ENCODE results near the gene TGFB1.
"Not testable (repeated sequence)": the region's sequence is repeated elsewhere in the genome, so short reads cannot be mapped to it uniquely, and the experiment has no call there.

Gene TGFB1

GRCh38 chr19:41397086-41398049 is 43.6 kb upstream of the TGFB1 start, which contains the start of the genes BCKDHA and EXOSC5:
TSS of gene BCKDHA (plus strand) at chr19:41397818. CDS start at chr19:41397828, 10 bp downstream.
TSS of gene EXOSC5 (minus strand) at chr19:41397359. CDS start at chr19:41397328, 31 bp downstream.
- no peak for TF ChIP-seq CTCF (conservative IDR thresholded peaks at IDR 0.05)
- peak within 1 kb of the TSS; percentile 97 for H3K27ac ChIP-seq

GRCh38 chr19:41395355-41395754 is 41.6 kb upstream of the TGFB1 start:
- H3K27ac ChIP-seq = no peak overlapping the region

GRCh38 chr19:41392775-41393174 is 39.1 kb upstream of the TGFB1 start:
- no peak overlapping the region for H3K27ac ChIP-seq
- TF ChIP-seq CTCF (conservative IDR thresholded peaks at IDR 0.05) = no peak

More at GRCh38 chr19:41395355-41395754, 41.6 kb upstream of the TGFB1 start:
- TF ChIP-seq CTCF (conservative IDR thresholded peaks at IDR 0.05) = no peak

GRCh38 chr19:41391618-41392017 is 37.9 kb upstream of the TGFB1 start:
- no peak for TF ChIP-seq CTCF (conservative IDR thresholded peaks at IDR 0.05)
- H3K27ac ChIP-seq = no peak overlapping the region

GRCh38 chr19:41386442-41386841 is 32.7 kb upstream of the TGFB1 start:
- no peak for TF ChIP-seq CTCF (conservative IDR thresholded peaks at IDR 0.05)
- no peak overlapping the region for H3K27ac ChIP-seq

- no peak for TF ChIP-seq CTCF (conservative IDR thresholded peaks at IDR 0.05)
- no peak overlapping the region for H3K27ac ChIP-seq
Measured at GRCh38 chr19:41384351-41384750, 30.6 kb upstream of the TGFB1 start.

GRCh38 chr19:41381536-41381935 is 27.8 kb upstream of the TGFB1 start:
- H3K27ac ChIP-seq = not testable (repeated sequence)
